GM10248 (cell line): ENCODE measurements around the gene AARSD1.

ENCODE experiments used
- CTCF ChIA-PET: fragments of 300-600 bp; sonication (Branson Sonifier 250); formaldehyde crosslinking; extraction: SDS; loops from one replicate; lab custom pipeline; 2021; ENCODE audit warnings: antibody characterized with exemption; lab: Yijun Ruan, JAX
- POLR2A ChIA-PET: fragments of 350-650 bp; sonication (Branson Sonifier 250); formaldehyde crosslinking; extraction: SDS; loops from one replicate; lab custom pipeline; 2020; ENCODE audit warnings: antibody characterized with exemption; lab: Yijun Ruan, JAX
- DNase-seq: peaks from one replicate; pipeline ENCODE4 v3.0.0; 2012; ENCODE audit errors: extremely low spot score
- TF ChIP-seq, protein P1 (sequence below): IDR thresholded peaks from 2 replicates; pipeline ENCODE4 v1.5.1; 2012; ENCODE audit warnings: mild to moderate bottlenecking, low read depth; ENCODE audit errors: extremely low read depth, missing control alignments, control extremely low read depth

Gene AARSD1

DNA sequence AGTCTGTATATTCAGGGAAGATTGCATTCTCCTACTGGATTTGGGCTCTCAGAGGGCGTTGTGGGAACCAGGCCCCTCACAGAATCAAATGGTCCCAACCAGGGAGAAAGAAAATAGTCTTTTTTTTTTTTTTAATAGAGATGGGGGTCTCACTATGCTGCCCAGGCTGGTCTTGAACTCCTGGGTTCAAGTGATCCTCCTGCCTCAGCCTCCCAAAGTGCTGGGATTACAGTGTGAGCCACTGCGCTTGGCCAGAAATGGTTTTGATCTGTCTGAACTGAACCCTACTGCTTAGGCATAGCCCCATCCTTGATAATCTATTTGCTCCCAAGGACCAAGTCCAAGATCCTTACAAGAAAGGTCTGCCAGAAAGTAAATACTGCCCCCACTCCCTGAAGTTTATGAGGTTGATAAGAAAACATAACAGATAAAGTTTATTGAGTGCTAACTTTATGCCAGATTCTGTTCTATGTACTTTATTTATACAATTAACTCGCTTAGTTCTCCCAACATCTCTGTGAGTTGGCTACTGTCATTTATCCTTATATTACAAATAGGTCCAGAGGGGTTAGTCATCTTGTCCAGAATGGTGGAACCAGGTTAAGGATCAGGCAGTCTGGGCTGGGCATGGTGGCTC, 50.2 kb downstream of the AARSD1 start:
- ChIA-PET POLR2A (no interaction called here), CTCF (interaction anchor here (1.1 kb wide), 1 partner anchor 150 kb away, joined by 3 read pairs; no protein-coding TSS in a partner anchor)
- DNase-seq, result no peak
- TF ChIP-seq, protein P1, sequence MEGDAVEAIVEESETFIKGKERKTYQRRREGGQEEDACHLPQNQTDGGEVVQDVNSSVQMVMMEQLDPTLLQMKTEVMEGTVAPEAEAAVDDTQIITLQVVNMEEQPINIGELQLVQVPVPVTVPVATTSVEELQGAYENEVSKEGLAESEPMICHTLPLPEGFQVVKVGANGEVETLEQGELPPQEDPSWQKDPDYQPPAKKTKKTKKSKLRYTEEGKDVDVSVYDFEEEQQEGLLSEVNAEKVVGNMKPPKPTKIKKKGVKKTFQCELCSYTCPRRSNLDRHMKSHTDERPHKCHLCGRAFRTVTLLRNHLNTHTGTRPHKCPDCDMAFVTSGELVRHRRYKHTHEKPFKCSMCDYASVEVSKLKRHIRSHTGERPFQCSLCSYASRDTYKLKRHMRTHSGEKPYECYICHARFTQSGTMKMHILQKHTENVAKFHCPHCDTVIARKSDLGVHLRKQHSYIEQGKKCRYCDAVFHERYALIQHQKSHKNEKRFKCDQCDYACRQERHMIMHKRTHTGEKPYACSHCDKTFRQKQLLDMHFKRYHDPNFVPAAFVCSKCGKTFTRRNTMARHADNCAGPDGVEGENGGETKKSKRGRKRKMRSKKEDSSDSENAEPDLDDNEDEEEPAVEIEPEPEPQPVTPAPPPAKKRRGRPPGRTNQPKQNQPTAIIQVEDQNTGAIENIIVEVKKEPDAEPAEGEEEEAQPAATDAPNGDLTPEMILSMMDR, result no peak

DNA sequence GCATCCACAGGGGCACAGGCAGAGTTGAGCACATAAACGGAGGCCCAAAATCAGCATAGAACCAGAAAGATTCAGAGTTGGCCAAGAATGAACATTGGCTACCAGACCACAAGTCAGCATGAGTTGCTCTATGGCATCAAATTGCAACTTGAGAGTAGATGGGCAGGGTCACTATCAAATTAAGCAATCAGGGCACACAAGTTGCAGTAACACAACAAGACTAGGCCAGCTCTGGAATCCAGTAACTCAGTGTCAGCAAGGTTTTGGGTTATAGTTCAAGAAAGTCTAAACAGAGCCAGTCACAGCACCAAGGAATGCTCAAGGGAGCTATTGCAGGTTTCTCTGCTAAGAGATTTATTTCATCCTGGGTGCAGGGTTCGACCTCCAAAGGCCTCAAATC, 50.7 kb downstream of the AARSD1 start:
- TF ChIP-seq, protein P1, result no peak
- ChIA-PET POLR2A (no interaction called here), CTCF (interaction anchor here (1.1 to 1.2 kb wide), 2 partner anchors 16 to 150 kb away, joined by 3 to 5 read pairs; no protein-coding TSS in a partner anchor)
- DNase-seq, result no peak

DNA sequence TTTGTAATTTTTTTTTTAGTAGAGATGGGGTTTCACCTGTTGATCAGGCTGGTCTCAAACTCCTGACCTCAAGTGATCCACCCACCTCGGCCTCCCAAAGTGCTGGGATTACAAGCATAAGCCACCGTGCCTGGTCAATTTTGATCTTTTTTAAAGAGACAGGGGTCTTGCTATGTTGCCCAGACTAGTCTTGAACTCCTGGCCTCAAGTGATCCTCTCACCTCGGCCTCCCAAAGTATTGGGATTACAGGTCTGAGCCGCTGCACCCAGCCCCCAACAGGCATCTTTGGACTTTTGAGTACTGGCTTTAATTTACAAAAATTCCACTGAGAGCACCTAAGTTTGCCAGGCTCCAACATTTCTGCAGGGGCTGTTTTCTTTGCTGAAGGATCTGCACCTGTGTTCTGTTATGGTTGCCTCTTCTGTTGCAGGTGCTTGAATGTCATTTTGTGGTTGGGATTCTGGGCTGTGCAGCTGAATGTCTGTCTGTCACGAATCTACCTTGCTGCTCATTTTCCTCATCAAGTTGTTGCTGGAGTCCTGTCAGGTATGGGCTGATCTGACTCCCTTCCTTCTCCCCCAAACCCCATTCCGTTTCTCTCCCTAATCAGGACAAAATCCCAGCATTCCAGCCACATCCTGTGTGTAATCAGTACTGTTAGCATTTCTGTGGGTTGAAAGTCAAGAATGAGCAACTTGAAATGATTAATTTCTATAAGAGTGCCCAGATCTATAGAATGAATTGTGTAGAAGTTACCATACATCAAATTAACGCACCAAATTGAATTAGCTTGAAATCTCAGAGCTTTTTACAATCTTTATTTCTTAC, 55.2 kb downstream of the AARSD1 start:
- POLR2A ChIA-PET, result no interaction called here
- DNase-seq, result no peak
- CTCF ChIA-PET, result interaction anchor here (1.5 to 1.7 kb wide), 2 partner anchors 10 to 18 kb away, joined by 4 to 6 read pairs; no protein-coding TSS in a partner anchor

DNA sequence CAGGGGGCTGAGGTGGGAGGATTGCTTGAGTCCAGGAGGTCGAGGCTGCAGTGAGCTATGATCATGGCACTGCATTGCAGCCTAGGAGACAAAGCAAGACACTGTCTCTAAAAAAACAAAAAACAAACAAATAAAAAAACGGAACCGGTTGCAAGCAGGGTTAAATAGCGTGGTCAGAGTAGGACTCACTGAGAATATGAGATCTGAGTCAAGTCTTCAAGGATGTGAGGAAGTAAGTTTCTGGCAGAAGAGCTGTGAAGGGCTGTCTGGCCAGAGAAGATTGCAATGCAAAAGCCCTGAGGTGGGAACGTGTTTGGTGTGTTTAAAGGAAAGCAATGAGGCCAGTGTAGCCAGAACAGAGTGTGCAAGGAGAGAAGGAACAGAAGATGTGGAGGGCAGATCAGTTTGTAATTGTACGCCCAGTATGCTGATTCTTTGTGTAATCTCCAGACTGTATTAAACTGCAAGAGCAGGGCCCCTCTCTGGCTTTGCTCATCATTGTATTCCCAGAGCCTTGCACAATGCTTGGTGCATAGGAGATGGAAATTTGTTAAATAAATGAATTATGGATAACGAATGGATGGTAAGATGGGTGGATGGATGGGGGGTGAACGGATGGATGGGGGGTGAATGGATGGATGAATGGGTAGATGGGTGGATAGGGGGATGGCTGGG, 57.3 kb downstream of the AARSD1 start:
- TF ChIP-seq, protein P1, result no peak
- ChIA-PET CTCF (no interaction called here), POLR2A (no interaction called here)
- no peak for DNase-seq

More for the DNA sequence above, 55.2 kb downstream of the AARSD1 start:
- TF ChIP-seq, protein P1, result no peak

DNA sequence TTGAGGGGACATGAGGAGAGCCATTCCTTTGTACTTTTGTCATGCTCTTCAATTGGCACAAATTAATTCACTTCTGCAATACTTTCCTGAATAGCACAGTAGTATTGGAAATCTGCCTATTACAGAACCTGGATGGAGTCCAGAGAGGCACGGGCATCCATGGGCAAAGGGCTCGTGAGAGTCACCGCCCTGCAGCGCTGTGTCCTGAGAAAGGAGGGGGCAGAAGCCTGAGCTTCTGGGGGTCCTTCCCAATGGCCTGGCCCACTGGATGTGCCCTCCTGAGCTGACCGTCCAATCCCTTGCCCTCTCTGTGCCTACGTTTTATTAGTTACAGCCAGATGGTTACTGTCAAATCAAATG, 60.2 kb downstream of the AARSD1 start:
- CTCF ChIA-PET, result no interaction called here

More for the DNA sequence above, 60.2 kb downstream of the AARSD1 start:
- DNase-seq, result no peak
- TF ChIP-seq, protein P1, result no peak
- POLR2A ChIA-PET, result no interaction called here
